Caki2 (cell line): ENCODE results near the gene TRPM3. TPM values are rescaled to one million over a fixed set of nuclear protein-coding genes. Genes with fewer than 3 reads are reported as not detected.

Experiments used
- DNase-seq: peaks from one replicate; pipeline ENCODE4 v3.0.0-alpha.2; 2015; ENCODE audit warnings: low read depth
- in situ Hi-C: cut with HindIII; loops from 2 replicates; pipeline ENCODE4 v1.10.0; 2016; ENCODE audit warnings: low sequenced_read_pairs, low pct_unique_long_range_greater_than_20kb, mixed read lengths
- total RNA-seq: library from RNA; depleted of rRNA; stranded (reverse); fragments of >200 nt; shearing (Covaris generic); gene quantifications from 2 replicates; pipeline ENCODE4 v1.2.3, GENCODE V29; 2014; ENCODE audit warnings: low replicate concordance

The TRPM3 gene
- total RNA-seq, 1 experiment from 2014 or later: 0.37 TPM

DNA sequence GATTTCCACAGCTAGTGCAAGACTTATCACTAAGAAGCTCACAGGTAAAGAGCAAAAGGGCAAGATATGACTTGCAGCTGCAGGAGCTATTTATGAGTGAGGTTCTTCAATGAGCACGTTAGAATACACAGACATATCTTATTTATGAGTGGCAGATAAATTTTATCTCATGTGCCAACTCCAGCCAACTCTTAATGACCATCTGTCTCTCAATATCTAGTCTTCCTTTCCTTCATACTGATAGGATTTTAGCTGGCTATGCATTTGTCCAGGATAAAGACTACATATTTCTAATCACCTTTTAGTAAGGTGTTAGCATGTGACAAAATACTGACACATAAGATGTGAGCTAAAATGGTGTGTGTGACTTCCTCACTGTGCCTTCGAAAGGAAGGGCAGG is 304.5 kb downstream of the TRPM3 start:
- in situ Hi-C loops: no loop called here
- no peak for DNase-seq

DNA sequence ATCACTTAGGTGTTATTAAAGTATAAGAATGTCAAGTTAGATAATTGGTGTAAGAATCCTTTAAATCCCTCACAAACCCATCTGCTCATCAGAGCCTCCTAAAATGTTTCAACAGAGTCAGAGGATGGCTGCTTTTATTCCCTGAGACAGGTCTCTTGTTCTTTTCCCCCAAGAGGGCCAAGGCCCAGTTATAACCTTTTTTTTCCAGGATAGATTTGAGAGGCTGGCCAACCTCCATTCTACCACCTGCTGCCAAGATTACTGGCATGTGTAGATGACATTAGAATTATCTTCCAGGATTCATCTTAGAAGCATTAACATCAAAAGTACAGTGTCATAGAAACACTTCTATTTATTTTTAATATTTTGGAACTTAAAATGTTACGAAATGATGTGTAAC is 305.1 kb downstream of the TRPM3 start:
- no peak for DNase-seq
- in situ Hi-C loops: no loop called here

DNA sequence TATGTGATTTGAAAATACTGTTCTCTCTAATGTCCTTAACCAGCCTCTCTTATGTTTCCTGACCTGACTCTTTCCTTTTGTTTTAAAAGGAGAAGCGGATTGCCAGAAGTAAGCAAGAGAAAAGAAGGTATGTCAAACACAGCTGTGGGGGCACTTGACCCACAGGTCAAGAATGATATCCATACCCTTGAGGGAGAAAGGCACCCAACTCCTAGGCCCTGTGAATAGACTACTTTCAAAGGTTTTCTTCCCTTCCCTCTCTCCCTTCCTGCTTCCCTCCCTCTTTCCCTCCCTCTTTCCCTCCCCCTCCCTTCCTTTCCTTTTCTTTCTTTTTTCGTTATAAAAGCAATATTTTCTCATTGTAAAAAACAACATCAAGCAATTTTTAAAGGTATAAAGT is 306.8 kb downstream of the TRPM3 start:
- in situ Hi-C loops: no loop called here
- no peak for DNase-seq

GRCh38 chr9:70813141-70813540 is 308.3 kb downstream of the TRPM3 start:
- in situ Hi-C loops: no loop called here
- no peak for DNase-seq

DNA sequence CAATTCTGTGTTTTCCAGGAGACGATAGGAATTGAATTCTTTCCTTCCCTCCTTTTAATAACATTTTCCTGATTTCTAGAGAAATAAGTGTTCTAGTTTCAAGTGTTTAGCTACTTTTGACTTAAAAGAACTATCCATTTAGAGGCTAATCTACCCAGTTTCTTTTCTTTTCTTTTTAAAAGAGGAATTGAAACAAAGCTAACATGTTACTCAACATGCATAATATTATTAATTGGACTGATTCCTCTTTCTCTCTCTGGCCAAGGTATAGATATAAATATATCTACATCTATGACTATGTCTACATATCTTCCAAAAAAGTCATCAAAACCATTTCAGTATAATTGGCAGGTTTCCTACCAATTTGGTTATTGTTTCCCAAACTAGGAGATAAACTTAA is 309.8 kb downstream of the TRPM3 start:
- DNase-seq: no peak
- in situ Hi-C loops: no loop called here

GRCh38 chr9:70806875-70807274 is 314.5 kb downstream of the TRPM3 start:
- no peak for DNase-seq
- in situ Hi-C loops: no loop called here

- DNase-seq: no peak
Observed at GRCh38 chr9:70805949-70806348, 315.5 kb downstream of the TRPM3 start.

DNA sequence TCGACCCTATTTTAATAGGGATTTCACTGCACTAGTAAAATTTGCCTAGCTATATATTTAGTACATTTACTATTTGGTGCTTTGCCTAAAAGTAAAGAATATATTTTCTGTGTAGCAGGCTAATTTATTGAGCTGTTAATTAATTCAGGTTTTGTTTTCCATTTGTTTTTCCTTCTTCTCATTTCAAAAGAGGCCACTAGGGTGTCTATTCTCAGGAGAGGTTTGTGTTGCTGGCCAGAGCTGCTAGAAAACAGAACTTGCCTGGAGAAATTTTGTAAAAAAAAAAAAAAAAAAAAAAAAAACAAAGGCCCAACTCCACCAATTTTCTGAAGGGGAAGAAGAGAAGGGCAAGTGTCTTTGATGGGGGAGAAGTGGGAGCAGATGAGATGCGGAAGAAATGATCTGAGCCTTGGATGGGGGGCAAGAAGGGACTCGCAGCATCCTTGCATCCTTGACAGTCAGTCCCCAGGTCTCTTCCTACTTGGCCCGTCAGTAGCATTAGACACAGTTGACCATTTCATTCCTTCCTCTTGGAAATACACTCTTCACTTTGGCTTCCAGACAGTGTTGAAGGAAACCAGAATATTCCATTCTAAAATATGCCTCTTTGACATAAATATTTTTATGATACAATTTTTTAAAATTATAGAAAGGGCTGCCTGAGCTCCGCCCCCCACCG is 318.5 kb downstream of the TRPM3 start:
- in situ Hi-C loops: no loop called here
- no peak for DNase-seq

More at GRCh38 chr9:70805949-70806348, 315.5 kb downstream of the TRPM3 start:
- in situ Hi-C loops: no loop called here

- in situ Hi-C loops: no loop called here
- no peak for DNase-seq
Observed at GRCh38 chr9:70802206-70802605, 319.2 kb downstream of the TRPM3 start.

DNA sequence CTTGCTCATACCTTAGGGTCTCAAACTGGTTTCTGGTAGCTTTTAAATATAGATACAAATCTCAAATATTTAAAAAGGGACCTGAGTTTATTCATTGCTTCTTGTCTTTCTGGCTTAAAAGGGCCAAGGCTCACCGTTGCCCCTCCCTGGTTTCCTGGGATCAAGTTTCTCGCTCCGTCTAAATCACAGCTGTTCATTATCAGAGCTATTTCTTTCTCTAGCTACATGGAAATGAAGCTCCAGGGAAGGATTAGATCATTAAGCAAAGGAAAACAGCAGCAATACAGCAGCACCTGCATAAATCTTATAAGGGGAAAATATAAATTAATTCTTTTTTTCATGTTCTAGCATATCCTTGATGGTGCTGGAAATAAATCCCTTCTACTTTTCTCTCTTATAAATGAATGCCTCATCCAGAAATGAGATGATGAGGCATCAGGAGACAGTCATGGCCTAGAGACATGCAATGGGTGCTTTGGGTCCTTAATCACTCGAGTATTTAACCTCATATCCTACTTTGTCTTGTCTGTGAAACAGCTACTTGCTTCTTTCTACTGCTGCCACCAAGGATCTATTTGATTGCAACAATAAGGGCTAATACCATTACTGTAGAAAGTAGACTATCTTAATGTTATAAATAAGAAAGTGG is 320.1 kb downstream of the TRPM3 start:
- no peak for DNase-seq
- in situ Hi-C loops: no loop called here

DNA sequence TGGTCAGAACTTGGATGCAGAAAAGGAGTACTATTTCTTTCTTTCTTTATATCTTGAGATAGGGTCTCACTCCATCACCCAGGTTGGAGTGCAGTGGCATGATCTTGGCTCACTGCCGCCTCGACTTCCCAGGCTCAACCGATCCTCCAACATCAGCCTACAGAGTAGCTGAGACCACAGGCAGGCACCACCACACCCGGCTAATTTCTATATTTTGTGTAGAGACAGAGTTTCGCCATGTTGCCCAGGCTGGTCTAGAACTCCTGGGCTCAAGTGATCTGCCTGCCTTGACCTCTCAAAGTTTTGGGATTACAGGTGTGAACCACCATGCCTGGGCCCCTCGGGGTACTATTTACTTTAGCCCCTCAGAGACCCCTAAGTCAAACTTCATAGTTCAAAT is 323.4 kb downstream of the TRPM3 start:
- in situ Hi-C loops: no loop called here
- DNase-seq: no peak

DNA sequence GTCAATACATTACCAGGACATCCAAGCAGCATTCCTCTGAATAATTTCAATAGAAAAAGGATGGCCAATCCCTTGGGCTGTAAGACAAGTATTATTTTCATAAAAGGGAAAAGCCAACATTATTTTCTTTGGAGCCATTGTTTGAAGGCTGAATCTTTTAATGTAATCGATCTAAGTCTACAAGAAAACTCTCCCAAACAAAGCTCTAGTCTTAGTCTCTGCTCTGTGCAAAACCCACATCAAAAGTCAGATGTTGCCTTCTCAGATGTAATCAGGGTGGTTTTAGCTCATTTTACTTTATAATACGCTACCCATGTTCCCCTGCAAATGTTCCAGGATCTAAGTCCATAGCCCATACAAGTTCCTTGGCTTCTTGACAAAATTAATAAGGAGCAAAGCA is 325.6 kb downstream of the TRPM3 start:
- DNase-seq: no peak
- in situ Hi-C loops: no loop called here

- in situ Hi-C loops: no loop called here
Observed at GRCh38 chr9:70792796-70793195, 328.6 kb downstream of the TRPM3 start.

DNA sequence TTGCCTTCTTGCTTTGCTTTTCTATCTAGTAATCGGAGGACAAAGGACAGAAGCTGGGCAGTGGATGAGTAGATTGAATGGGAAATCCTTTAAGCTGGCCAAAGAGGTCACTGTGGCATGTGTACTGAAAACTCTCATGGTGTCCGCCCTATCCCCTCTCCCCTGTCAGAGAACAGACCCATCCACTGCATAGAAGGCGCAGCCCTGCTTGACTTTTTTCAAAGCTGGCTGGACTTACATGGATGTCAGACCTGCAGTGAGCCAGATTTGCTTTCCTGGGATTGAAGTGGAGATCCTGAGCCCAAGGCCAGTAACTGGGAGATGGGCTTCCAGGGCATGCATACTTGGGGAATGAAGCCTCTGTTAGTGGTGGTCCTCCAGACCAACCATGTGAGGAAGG is 329.5 kb downstream of the TRPM3 start:
- in situ Hi-C loops: no loop called here
- DNase-seq: no peak

More at GRCh38 chr9:70792796-70793195, 328.6 kb downstream of the TRPM3 start:
- no peak for DNase-seq

- in situ Hi-C loops: no loop called here
Observed at GRCh38 chr9:70789086-70789485, 332.3 kb downstream of the TRPM3 start.

GRCh38 chr9:70784456-70784855 is 337.0 kb downstream of the TRPM3 start:
- no peak for DNase-seq
- in situ Hi-C loops: no loop called here

More at GRCh38 chr9:70789086-70789485, 332.3 kb downstream of the TRPM3 start:
- DNase-seq: no peak

- in situ Hi-C loops: no loop called here
- DNase-seq: no peak
Observed at GRCh38 chr9:70778568-70778967, 342.9 kb downstream of the TRPM3 start.

DNA sequence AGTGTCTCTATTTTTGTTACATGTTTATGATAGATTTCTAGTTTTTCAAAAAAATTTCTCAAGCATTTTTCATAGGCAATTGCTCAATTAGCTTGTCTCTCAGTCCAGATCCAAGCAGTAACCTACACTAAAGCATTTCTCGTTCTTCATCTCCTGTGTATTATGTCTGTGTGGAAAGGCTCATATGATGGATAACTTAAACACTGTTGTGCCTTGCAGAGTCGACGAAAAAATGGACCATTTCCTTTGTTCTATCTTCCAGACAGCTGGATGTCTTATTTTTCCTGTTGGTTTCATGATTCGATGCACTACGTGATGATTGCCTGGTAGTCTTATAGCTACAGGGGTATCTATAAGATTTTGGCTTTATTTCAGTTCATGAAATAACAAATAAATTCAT is 347.8 kb downstream of the TRPM3 start:
- DNase-seq: no peak
- in situ Hi-C loops: no loop called here

GRCh38 chr9:70772601-70773000 is 348.8 kb downstream of the TRPM3 start:
- no peak for DNase-seq
- in situ Hi-C loops: no loop called here

- no peak for DNase-seq
- in situ Hi-C loops: no loop called here
Observed at GRCh38 chr9:70765946-70766345, 355.5 kb downstream of the TRPM3 start.
